ENCODE measurements around the gene EXOC7.
A peak's percentile ranks its signal among the peaks of the same experiment; 100 is the strongest.
"Not testable (repeated sequence)": the region's sequence is repeated elsewhere in the genome, so short reads cannot be mapped to it uniquely, and the experiment has no call there.

Gene EXOC7

DNA sequence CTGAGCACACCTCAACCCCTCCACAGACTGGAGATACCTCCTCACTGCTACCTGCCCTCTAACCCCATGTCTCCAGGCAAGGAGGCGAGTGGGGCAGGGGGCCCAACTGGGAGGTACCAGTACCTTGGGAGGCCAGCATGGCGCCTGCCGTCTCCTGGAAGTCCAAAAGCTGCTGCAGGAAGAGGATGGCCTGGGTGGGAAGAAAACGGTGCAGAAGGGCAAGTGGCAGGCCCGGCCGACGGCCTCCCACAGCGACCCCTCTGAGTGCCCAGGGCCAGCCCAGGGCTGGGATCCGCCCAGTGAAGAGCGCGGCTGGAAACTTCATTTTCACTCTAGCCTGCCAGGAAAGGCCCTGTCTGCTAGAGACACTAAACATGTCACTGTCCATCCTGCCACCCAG lies 16.1 kb downstream of the EXOC7 start:
- DNase-seq: no peak

DNA sequence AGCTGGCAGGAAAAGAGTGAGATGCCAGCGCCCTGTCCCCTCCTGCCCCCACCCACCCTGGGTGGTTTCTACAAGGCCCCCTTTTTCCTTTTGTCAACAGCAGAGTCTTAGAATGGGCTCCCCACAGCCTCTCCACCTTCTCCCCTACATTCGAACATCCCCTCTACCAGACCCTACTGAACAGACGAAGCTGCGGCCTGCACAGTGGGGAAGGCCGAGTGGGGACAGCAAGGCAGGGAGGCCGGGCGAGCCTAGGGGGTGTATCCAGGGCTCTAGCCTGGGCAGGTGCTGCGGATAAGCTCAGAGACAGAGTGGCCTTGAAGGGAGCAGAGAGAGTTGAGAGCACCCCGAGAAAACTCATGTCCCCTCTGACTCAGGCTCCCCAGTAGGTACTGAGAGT lies 17.2 kb downstream of the EXOC7 start:
- no peak for DNase-seq

DNA sequence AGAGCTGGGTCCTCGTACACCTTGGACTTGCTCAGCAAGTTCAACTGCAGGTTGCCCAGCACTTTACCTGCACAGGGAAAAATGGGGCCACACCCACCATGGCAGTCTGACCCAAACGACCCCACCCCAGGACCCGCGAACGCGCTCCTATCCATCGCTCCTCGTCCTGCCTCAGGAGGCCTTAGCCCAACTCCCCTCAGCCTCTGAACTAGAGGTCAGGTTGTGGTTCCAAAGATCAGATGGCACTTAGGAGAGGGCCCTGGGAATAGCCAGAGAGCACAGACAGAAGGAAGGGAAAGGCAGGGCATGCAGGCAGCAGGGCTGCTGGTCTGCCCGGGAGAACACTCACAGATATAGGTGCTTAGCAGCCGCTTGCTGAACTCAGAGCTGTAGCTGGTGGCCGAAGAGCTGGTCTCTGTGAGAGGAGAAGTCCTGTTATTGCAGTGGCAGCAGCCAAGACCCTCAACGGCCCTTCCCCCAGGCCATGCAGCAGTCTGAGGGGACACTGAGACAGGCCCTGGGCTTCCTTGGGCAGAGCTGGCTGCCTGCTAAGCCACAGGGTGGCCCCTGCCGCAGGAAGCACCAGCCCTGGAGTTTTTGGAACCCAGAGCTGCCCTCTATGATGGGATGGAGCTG lies 17.7 kb downstream of the EXOC7 start:
- no peak for DNase-seq

DNA sequence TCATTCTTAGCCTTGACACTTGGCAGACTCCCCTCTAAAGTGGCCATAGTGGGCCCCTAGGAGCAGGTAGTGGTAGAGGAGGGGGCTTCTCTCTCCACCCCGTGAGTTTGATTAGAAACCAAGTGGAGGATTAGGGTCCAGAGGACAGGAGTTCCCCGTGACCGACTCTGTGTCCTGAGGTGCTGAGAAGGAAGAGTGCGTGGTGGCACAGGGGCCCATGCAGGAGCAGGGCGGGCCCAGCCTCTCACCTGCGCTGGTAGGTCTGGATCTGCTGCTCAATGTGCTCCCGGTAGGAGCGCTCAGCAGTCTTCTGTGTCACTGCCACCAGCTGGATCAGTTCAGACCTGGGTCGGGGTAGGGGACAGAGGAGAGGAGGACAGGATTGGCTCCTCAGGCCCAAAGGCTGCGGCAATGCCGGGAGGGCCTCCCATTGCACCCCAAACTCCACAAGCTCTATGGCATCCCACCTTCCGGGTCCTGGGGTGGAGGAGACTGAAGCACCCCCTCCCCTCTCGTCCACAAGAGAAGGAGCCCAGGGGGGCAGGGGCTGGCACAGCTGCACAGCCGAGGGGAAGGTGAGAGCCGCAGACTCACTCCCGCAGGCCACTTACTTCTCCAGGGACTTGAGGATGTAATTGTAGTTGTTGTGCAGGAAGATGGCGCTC lies 18.4 kb downstream of the EXOC7 start:
- DNase-seq: no peak

DNA sequence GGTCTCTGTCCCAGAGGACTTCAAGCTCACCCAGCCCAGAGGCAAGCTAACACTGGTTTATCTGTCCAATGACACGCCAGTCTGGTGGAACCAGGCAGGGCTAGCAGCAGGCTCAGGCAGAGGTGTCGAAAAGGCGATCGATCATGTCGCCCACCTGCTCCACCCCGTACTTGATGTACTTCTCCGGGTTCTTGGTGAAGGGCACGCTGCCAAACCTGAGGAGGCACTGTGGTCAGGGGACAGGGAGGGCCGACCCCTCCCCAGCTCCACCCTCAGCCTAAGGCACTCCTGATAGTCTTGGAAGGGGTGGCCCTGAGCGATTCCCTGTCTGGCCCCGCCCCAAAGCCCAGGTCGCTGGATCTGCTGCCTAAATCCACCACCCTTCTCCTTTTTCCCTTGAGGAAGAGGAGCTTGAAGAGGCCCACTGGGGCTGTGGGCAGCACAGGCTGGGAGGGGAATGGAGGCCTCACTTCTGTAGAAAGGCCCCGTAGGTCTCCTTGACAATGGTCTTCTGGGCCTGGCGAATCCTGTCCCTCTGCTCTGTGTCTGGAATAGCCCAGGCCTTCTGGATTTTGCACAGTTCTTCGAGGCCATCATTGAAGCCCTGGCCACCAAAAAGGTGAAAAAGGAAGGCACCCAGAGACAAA lies 19.9 kb downstream of the EXOC7 start:
- no peak for DNase-seq

DNA sequence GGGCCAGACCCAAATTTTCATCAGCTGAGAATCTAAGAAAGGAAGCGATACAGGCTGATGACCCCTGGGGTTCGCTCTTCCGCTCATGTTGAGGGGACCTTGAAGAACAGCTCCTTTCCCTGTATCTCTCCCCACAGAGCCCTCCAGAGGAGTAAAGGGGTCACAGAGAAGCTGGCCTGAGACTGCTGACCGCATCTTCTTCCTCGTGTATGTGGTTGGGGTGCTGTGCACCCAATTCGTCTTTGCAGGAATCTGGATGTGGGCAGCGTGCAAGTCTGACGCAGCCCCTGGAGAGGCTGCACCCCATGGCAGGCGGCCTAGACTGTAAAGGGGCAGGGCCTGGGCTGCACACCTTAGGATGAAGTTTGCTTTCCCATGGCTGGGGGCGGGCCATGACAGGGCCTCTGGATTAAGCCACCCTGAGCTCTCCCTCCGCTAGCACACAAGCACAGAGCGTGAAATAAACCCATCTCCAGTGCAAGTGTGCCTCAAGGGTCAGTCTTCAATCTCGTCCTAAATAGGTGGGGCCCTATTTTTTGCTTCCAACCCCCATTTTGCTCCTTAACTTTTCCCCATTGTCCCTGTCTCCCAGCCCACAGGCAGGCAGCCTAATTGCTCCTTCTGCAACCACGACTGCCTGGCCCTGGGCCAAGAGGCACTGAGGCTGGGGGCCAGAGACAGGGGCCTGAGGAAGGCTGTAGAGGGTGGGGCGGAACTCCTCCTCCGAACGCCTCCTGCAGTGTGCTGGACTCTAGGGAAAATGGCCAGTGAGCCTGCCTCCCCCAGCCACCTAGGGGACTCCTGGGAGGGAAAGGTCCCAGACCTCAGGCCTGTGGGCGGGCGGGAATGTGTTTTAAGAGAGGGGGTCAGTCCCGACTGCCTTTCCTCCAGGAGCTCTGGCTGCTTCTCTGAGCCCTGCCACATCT lies 21.0 kb downstream of the EXOC7 start:
- no peak for DNase-seq

DNA sequence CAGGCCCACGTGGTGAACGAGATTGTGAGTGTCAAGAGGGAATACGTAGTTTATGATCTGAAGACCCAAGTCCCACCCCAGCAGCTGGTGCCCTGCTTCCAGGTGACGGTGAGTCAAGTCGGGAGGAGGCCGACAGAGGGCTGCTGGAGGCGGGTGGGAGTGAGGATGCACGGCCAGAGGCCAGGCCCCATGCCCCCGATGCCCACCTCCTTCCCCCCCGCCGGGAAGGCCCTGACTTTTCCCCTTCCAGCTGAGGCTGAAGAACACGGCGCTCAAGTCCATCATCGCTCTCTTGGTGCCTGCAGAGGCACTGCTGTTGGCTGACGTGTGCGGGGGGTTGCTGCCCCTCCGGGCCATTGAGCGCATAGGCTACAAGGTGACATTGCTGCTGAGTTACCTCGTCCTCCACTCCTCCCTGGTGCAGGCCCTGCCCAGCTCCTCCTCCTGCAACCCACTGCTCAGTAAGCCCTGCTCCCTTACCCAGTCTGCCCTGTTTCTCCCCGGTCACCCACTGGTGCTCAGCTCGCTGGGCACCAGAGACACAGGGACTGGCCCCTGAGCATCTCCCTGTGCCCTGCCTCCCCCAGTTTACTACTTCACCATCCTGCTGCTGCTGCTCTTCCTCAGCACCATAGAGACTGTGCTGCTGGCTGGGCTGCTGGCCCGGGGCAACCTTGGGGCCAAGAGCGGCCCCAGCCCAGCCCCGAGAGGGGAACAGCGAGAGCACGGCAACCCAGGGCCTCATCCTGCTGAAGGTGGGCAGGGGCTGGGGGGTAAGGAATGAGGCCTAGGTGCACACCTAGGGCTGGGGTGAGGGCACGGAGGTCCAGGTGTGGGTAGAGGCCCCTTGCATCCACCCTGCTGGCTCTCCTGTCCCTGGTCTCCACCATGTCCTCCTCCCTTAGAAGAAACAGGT lies 22.0 kb downstream of the EXOC7 start:
- DNase-seq: no peak

DNA sequence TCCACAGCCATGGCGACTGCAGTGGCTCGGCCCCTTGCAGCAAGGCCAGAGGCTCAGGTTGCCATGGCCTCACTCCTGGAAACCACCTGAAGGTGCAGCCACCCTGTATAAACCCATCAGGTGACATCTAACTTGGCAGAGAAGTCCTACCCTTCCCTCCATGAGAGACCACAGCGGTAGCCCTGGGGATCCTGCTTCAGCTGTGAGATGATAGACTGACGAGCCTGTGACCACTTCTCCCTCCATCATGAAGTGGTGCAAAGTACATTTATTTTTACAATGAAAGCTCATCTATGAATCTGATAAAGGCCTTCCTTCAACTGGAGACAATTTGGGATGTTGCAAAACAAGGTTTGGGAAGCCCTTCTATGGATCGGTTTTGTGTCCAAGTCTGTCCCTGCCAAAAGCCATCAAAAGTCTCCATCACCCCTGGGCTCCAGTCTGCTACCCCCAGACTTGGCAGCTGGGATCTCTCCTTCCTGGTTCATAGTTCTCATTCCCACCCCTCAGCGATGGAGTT lies 22.8 kb downstream of the EXOC7 start:
- DNase-seq: peak; percentile 56

DNA sequence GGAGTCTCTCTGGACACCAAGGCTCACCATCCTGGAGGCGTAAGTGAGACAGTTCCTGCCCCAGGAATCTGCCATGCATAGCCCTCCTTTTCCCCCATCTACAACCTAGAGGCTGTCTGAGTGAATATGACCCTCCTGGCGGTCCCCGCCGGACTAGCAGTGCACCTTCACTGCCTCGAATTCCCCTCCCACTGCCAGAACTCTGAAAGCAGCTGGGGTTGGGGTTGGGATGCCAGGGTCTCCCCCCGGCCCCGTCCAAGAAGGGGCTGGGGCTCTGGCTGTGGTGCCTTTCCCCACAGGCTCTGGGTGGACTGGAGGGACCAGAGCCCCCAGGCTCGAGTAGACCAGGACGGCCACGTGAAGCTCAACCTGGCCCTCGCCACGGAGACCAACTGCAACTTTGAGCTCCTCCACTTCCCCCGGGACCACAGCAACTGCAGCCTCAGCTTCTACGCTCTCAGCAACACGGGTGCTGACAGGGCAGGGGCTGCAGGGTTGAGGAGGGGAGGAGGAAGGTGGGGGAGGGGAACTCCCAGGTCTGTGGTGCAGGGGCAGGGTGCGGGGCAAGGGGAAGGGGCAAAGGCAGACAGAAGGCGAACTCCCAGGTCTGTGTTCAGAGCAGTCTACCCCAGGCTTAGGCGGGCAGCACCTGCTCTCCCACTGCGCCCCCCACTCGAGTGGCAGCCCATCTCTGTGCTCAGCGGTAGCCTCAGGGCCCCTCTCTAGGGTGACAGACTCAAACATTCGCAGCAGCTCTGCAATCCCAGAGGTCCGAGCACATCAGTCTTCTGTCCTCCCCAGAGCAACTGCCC lies 23.4 kb downstream of the EXOC7 start:
- DNase-seq: peak; percentile 58

DNA sequence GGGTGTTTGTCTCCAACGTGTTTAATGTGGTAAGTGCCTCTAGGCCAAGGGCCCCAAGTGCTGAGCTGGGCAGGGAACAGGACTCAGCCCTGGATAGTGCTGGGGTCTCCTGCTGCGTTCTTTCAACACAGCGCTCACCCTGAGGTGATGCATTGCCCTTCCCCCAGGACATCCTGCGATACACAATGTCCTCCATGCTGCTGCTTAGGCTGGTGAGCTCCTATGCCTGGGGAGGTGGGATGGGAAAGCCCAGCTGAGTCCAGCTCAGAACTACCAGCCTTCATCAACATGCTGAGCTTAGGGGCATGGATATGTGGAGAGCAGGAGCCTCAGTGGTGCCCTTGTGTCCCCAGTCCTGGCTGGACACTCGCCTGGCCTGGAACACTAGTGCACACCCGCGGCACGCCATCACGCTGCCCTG lies 24.0 kb downstream of the EXOC7 start:
- peak; percentile 56 for DNase-seq

DNA sequence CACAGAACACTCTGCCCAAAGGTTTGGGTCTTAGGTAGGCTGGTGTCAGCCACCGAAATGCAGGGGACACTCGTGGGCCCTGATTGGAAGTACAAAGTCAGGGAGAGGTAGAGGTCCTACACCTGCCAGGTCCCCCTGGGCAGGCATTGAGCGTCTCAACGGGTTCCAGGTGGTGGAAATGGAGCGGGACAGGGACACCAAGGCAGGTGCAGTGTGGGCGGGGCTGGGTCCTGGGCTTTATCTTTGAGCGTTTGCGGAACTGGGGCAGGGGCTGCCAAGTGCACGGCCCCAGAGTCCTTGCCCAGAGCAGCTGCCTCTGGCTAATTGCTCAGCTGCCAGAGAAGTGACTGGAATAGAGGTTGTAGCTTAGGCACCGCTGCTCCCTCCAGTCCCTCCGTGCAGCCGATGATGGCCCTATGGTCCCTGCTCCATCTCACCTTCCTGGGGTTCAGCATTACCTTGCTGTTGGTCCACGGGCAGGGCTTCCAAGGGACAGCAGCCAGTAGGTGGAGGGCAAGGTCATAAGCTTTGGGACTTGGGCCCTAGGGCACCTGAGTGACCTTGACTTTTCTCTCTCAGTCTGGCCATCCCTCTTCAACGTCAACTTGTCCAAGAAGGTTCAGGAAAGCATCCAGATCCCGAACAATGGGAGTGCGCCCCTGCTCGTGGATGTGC lies 24.6 kb downstream of the EXOC7 start, which contains the start of gene ZACN:
Gene ZACN, plus strand, starts transcription at position 323 of the 675 bp plus-strand sequence. Its CDS starts 83 bp downstream, at position 406.
- DNase-seq: peak; percentile 59

DNA sequence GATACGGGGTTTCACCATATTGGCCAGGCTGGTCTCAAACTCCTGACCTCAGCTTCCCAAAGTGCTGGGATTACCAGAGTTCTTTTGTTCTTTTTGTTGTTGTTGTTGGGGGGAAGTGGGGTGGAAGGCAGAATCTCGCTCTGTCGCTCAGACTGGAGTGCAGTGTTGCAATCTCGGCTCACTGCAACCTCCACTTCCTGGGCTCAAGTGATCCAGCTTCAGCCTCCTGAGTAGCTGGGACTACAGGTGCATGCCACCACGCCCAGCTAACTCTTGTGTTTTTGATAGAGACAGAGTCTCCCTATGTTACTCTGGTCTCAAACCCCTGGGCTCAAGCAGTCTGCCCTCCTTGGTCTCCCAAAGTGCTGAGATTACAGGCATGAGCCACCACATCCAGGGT lies 25.2 kb downstream of the EXOC7 start:
- DNase-seq: not testable (repeated sequence)

DNA sequence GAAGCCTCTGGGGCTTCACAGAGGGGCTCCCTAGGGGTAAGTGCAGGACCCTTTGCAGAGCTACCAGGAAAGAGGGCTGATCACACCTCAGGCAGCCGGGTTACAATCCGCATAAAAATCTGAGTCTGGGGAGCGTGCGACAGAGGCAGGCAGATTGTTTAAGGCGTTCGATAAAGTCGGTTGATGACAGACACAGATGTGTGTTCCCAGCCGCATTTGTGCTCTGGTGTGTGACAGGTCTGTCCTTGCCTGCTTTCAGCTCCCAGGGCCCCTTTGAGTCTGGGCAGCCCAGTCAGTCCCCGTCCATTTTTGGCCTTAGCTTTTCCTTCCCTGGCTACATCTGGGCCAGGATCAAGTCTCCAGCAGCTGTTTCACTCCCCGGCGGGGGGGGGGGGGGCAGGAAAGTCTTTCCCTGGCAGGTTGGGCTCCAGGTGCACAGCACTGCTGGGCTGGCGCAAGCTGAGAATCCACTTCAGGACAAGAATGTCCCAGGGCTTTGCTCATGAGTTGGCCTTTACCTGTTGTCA lies 25.9 kb downstream of the EXOC7 start:
- peak; percentile 46 for DNase-seq

DNA sequence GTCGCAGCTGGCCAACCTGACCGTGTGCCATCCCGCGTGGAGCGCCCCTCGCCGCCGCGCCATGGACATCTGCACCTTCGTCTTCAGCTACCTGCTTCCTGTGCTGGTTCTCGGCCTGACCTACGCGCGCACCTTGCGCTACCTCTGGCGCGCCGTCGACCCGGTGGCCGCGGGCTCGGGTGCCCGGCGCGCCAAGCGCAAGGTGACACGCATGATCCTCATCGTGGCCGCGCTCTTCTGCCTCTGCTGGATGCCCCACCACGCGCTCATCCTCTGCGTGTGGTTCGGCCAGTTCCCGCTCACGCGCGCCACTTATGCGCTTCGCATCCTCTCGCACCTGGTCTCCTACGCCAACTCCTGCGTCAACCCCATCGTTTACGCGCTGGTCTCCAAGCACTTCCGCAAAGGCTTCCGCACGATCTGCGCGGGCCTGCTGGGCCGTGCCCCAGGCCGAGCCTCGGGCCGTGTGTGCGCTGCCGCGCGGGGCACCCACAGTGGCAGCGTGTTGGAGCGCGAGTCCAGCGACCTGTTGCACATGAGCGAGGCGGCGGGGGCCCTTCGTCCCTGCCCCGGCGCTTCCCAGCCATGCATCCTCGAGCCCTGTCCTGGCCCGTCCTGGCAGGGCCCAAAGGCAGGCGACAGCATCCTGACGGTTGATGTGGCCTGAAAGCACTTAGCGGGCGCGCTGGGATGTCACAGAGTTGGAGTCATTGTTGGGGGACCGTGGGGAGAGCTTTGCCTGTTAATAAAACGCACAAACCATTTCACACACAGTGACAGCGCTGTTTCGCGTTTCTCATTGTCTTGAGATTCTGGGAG lies 26.6 kb downstream of the EXOC7 start:
- DNase-seq: peak; percentile 64

DNA sequence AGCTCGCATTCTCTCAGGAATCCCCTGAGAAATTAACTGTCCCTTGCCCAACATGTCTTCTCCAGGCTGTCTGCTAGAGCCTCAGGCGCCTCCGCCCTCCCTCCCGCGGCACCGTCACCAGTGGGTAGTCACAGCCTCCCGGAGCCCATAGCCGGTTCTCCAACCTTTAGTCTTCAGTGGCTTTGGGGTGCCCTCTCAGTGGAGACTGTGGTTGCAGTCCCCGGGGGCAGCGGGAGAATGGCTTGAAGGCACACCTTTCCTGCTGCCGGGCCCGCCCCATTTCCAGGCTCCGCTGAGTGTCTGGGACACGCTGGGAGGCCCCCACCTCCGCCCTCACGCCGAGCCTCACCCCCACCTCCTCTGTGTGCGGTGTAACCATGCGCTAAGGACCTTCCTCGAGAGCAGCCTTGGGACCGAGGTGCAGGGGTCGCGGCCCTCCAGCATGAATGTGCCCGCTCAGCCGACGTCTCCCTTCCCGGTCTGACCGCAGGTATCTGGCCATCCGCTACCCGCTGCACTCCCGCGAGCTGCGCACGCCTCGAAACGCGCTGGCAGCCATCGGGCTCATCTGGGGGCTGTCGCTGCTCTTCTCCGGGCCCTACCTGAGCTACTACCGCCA lies 27.3 kb downstream of the EXOC7 start:
- DNase-seq: peak; percentile 62

DNA sequence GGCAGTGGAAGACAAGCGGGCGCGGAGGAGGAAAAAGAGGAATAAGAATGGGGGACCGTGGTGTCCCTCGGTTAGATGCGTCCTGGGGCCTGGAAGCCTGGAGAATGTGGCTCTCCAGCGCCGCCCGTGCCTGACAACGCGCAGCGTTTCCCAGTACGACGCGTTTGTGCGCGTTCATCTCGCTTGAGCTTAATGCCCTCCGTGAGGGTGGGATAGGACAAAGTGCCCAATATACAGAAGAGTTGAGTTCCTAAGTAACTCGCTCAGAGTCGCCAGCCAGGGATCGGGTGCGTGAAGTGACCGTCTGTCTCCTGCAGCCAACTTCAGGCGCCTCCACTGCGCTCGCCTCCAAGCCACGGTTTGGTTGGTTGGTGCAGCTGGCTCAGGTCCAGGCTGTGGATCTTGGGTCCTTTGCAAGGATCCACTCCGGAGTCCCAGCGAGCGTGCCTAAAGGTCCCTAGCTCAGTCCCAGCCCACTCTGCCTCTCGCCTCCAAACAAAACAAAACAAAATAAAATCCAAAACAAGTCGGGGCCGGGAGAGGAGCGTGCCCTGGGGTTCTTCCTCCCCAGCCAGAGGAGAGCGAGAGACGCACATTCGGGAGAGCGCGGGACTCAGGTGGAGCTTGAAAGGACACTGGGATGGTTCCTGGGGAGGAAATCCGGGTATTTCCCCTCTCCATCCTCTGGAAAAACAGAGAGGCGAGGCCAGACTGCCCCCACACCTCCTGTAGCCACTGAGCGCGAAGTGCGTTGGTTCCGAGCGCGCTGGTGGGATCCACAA lies 28.0 kb downstream of the EXOC7 start:
- peak; percentile 71 for DNase-seq

All from activated CD8-positive, alpha-beta memory T cell treated with anti-CD3 and anti-CD28 coated beads, Interleukin-2, amount 50 U/mL, for 48 hours (primary cell).